Measurements from ENCODE around the gene ATP5MC2. TPM values are rescaled to one million over a fixed set of nuclear protein-coding genes. Genes with fewer than 3 reads are reported as not detected.

The ATP5MC2 gene
- total RNA-seq, 4 donors from 2014 or later: 181 to 334 (median 259) TPM

DNA sequence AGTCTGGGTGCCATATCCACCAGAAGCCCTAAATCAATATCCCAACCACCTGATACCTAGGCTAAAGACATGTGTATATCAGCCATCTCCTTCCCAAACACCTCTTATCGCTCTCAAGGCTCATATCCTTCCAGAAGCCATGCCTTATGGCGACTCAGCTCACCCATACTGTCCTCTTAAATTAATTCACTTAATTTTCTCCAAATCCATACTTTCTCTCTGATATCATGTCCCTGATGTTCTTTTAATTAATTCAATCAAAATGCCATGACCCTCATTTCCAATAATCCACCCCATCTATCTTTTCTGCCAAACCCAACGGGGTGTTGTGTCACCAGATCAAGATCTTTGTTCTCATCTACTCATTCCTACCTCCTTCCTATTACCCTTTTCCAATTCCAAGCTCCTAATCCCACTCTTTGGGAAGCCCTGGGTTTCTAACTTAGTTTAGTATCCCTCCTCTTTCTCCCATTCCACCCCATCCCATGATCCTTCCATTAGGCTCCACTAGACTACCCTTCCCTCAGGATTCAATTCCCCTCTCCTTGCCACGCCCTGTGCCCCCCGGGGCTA lies 50.4 kb downstream of the ATP5MC2 start:
- H3K36me3 ChIP-seq: no peaks in the 10 kb centered on the region
- WGBS, 2 donors: 25 to 26% methylated on average over 5 of the region's 5 CpGs
- H3K27ac ChIP-seq: peak overlapping the region; percentile 29 to 92 (median 91)
- DNase-seq: no peak
- H3K4me3 ChIP-seq (replicated peaks in 1 of 3): peak overlapping the region; percentile 34 to 50 (median 37)
- intact Hi-C loops (cut with DNase I): loop anchor here (5.0 kb wide), 1 partner anchor 52 kb away; the partner anchor contains the start of gene ATP5MC2
- no peaks in the 10 kb centered on the region for H3K9me3 ChIP-seq
- no peaks in the 10 kb centered on the region for H3K27me3 ChIP-seq
- H3K4me1 ChIP-seq: peaks cover 28 to 32% of the 10 kb centered on the region in 2 donors
- TF ChIP-seq, protein P1, sequence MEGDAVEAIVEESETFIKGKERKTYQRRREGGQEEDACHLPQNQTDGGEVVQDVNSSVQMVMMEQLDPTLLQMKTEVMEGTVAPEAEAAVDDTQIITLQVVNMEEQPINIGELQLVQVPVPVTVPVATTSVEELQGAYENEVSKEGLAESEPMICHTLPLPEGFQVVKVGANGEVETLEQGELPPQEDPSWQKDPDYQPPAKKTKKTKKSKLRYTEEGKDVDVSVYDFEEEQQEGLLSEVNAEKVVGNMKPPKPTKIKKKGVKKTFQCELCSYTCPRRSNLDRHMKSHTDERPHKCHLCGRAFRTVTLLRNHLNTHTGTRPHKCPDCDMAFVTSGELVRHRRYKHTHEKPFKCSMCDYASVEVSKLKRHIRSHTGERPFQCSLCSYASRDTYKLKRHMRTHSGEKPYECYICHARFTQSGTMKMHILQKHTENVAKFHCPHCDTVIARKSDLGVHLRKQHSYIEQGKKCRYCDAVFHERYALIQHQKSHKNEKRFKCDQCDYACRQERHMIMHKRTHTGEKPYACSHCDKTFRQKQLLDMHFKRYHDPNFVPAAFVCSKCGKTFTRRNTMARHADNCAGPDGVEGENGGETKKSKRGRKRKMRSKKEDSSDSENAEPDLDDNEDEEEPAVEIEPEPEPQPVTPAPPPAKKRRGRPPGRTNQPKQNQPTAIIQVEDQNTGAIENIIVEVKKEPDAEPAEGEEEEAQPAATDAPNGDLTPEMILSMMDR (IDR thresholded peaks at IDR 0.05): no peak
- no peak for TF ChIP-seq POLR2A (IDR thresholded peaks at IDR 0.05)

DNA sequence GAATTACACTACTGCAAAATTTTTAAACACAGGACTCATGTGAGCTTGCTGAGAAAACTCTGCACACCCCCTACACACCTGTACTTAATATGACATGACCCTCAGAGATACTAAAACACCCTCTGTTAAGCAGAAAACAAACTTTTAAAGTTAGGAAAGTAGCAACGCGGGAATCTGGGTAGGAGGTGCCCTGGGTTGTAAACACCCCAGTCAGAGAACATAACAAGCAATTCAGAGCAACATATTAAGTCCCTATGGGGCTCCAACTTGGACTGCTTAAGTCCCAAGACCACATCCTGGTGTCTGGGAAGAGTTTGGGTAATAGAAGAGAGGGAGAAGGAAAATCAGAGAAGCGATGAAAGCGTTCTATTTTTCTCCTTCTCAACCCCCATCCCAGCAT lies 50.9 kb downstream of the ATP5MC2 start:
- Histone ChIP-seq H3K27ac (peak overlapping the region; percentile 29 to 92 (median 91)), H3K4me1 (peaks cover 28 to 32% of the 10 kb centered on the region in 2 donors), H3K36me3 (no peaks in the 10 kb centered on the region), H3K27me3 (no peaks in the 10 kb centered on the region), H3K9me3 (no peaks in the 10 kb centered on the region), H3K4me3 (replicated peaks in 1 of 3) (peak overlapping the region; percentile 34 to 50 (median 37))
- intact Hi-C loops (cut with DNase I): loop anchor here (5.0 kb wide), 1 partner anchor 52 kb away; the partner anchor contains the start of gene ATP5MC2
- TF ChIP-seq POLR2A (IDR thresholded peaks at IDR 0.05): no peak
- TF ChIP-seq, protein P1 (IDR thresholded peaks at IDR 0.05): no peak
- WGBS, 2 donors: 41 to 55% methylated on average over 4 of the region's 4 CpGs
- DNase-seq: no peak

DNA sequence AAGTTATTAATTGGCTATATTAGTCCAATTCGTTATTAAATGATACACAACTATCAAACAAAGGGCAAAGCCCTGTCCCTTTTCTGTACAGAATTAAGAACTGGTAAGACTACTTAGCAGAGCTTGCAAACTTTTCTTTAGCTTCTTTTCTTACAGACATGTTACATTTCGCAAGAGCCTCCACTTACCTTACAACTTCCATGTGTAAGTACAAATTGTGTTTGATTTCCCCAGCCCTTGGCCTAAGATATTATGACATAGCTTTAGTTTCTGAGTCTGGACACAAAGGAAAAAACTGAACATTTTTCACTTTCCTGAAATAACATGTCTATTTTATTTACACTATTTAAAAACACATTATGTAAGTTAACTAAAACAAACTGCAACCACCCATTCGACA lies 51.4 kb downstream of the ATP5MC2 start:
- no peaks in the 10 kb centered on the region for H3K36me3 ChIP-seq
- peaks cover 28 to 32% of the 10 kb centered on the region in 2 donors for H3K4me1 ChIP-seq
- no peak for DNase-seq
- no peaks in the 10 kb centered on the region for H3K9me3 ChIP-seq
- H3K27ac ChIP-seq: peak overlapping the region; percentile 31 to 92 (median 91)
- H3K4me3 ChIP-seq (replicated peaks in 1 of 3): peak overlapping the region in 1 of 3 donors; percentile 50
- TF ChIP-seq, protein P1 (IDR thresholded peaks at IDR 0.05): no peak
- TF ChIP-seq POLR2A (IDR thresholded peaks at IDR 0.05): no peak
- 41 to 42% methylated on average over 3 of the region's 3 CpGs for WGBS, 2 donors
- intact Hi-C loops (cut with DNase I): no loop called here
- no peaks in the 10 kb centered on the region for H3K27me3 ChIP-seq

DNA sequence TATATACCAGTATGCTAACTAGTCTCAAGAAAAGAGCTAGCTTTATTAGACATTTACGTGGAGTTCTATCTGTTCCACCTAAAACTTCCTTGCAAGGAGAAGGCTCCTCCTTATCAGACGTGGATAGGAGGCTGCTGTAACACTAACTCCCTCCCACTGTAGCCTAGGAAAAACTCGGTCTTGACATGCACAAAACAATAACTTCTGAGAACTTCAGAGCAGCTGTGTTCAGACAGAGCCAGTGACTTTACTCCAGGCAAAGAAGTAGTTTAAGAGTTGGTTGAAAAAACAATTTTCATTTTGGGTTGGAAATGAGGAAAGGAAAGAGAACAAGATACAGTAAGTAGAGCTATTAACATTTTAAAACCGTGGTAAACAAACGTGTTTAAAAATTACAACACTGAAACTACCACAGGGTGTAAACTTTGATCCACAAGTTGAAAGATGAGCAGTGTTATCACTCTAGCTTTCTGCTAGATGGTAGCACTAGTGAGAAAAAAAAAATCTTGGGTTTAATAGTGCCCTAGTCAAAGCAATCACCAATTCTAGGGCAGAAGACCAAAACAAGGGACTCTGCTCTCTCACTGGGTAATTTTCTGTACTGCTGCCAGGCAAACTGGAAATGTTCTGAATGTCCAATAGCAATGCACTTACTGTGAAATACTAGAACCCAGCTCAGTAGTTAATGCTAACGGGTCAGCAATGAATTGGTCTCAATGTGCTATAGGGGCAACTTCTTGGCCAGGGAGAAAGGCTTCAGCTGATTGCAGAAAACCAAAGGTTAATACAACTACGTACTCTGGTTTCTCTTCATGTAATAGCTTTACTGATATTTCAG lies 52.1 kb downstream of the ATP5MC2 start:
- peak overlapping the region; percentile 31 to 92 (median 91) for H3K27ac ChIP-seq
- no peaks in the 10 kb centered on the region for H3K27me3 ChIP-seq
- H3K36me3 ChIP-seq: no peaks in the 10 kb centered on the region
- 12 to 14% methylated on average over 7 of the region's 7 CpGs for WGBS, 2 donors
- TF ChIP-seq, protein P1 (IDR thresholded peaks at IDR 0.05): no peak
- TF ChIP-seq POLR2A (IDR thresholded peaks at IDR 0.05): peak in 1 of 2 donors; percentile 33
- H3K4me1 ChIP-seq: peaks cover 28 to 32% of the 10 kb centered on the region in 2 donors
- peak; percentile 31 to 36 for DNase-seq
- H3K9me3 ChIP-seq: no peaks in the 10 kb centered on the region
- peak overlapping the region in 1 of 3 donors; percentile 50 for H3K4me3 ChIP-seq (replicated peaks in 1 of 3)
- intact Hi-C loops (cut with DNase I): no loop called here

DNA sequence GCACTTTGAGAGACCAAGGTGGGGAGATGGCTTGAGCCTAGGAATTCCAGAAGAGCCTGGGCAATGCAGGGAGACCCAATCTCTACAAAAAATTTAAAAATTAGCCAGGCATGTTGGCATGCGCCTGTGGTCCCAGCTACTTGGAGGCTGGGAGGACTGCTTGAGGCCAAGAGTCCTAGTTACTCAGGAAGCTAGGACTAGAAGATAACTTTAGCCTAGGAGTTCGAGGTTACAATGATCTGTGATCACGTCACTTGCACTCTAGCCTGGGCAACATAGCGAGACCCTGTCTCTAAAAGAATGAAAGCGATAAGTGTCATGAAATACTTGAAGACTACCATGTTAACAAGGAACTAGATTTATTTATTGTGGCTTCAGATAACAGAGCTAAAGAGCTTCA lies 53.2 kb downstream of the ATP5MC2 start:
- Histone ChIP-seq H3K4me3 (replicated peaks in 1 of 3) (no peak overlapping the region), H3K9me3 (no peaks in the 10 kb centered on the region), H3K27ac (no peak overlapping the region), H3K4me1 (peaks cover 28 to 32% of the 10 kb centered on the region in 2 donors), H3K36me3 (no peaks in the 10 kb centered on the region), H3K27me3 (no peaks in the 10 kb centered on the region)
- 98% methylated on average over 5 of the region's 5 CpGs for WGBS, 2 donors
- intact Hi-C loops (cut with DNase I): no loop called here
- no peak for DNase-seq
- TF ChIP-seq, protein P1 (IDR thresholded peaks at IDR 0.05): no peak
- no peak for TF ChIP-seq POLR2A (IDR thresholded peaks at IDR 0.05)

Data from thyroid gland (tissue), 4 donors.